Bronchial epithelial cell (primary cell): ENCODE data around the gene KRTAP13-2. TPM values are rescaled to one million over a fixed set of nuclear protein-coding genes. Genes with fewer than 3 reads are reported as not detected.

ENCODE experiments used
- DNase-seq: peaks from one replicate; pipeline ENCODE4 v3.0.0-alpha.2; 2010; ENCODE audit warnings: low read depth
- FAIRE-seq: peaks from 2 replicates; lab custom pipeline; 2011; peaks lifted over from hg19 to GRCh38; lab: Jason Lieb, UNC
- H3K27me3 ChIP-seq: 2 replicates; pipeline ENCODE4 v1.5.1; 2011; ENCODE audit warnings: low read length; ENCODE audit not compliant: control insufficient read depth, insufficient read depth
- H3K36me3 ChIP-seq: 2 replicates; pipeline ENCODE4 v1.5.1; 2011; ENCODE audit warnings: low read length; ENCODE audit not compliant: control insufficient read depth, insufficient read depth
- H3K4me3 ChIP-seq: 2 replicates; pipeline ENCODE4 v1.5.1; 2011; ENCODE audit warnings: mild to moderate bottlenecking, low read depth, low read length, control low read depth
- total RNA-seq: library from RNA; depleted of rRNA; stranded (reverse); fragments of >200 nt; gene quantifications from 2 replicates; pipeline ENCODE4 v1.2.1, GENCODE V29; 2014
- TF ChIP-seq, protein P1 (sequence below): IDR thresholded peaks from 2 replicates; pipeline ENCODE4 v1.5.1; 2011; ENCODE audit warnings: mild to moderate bottlenecking, moderate library complexity, low read length, control low read depth, inconsistent platforms; ENCODE audit not compliant: insufficient read depth, severe bottlenecking

KRTAP13-2 gene
- total RNA-seq, 1 donor from 2014 or later: not detected

- DNase-seq (no peak), FAIRE-seq (no peak)
- TF ChIP-seq, protein P1, sequence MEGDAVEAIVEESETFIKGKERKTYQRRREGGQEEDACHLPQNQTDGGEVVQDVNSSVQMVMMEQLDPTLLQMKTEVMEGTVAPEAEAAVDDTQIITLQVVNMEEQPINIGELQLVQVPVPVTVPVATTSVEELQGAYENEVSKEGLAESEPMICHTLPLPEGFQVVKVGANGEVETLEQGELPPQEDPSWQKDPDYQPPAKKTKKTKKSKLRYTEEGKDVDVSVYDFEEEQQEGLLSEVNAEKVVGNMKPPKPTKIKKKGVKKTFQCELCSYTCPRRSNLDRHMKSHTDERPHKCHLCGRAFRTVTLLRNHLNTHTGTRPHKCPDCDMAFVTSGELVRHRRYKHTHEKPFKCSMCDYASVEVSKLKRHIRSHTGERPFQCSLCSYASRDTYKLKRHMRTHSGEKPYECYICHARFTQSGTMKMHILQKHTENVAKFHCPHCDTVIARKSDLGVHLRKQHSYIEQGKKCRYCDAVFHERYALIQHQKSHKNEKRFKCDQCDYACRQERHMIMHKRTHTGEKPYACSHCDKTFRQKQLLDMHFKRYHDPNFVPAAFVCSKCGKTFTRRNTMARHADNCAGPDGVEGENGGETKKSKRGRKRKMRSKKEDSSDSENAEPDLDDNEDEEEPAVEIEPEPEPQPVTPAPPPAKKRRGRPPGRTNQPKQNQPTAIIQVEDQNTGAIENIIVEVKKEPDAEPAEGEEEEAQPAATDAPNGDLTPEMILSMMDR: no peak
- Histone ChIP-seq H3K27me3 (no peaks in the 10 kb centered on the region), H3K36me3 (no peaks in the 10 kb centered on the region), H3K4me3 (no peak overlapping the region)
Observed at GRCh38 chr21:30382201-30382600, 10.1 kb upstream of the KRTAP13-2 start.

GRCh38 chr21:30355906-30356305 is 16.2 kb downstream of the KRTAP13-2 start:
- Histone ChIP-seq H3K27me3 (no peaks in the 10 kb centered on the region), H3K4me3 (no peak overlapping the region), H3K36me3 (no peaks in the 10 kb centered on the region)
- FAIRE-seq: no peak
- TF ChIP-seq, protein P1: no peak
- no peak for DNase-seq

DNA sequence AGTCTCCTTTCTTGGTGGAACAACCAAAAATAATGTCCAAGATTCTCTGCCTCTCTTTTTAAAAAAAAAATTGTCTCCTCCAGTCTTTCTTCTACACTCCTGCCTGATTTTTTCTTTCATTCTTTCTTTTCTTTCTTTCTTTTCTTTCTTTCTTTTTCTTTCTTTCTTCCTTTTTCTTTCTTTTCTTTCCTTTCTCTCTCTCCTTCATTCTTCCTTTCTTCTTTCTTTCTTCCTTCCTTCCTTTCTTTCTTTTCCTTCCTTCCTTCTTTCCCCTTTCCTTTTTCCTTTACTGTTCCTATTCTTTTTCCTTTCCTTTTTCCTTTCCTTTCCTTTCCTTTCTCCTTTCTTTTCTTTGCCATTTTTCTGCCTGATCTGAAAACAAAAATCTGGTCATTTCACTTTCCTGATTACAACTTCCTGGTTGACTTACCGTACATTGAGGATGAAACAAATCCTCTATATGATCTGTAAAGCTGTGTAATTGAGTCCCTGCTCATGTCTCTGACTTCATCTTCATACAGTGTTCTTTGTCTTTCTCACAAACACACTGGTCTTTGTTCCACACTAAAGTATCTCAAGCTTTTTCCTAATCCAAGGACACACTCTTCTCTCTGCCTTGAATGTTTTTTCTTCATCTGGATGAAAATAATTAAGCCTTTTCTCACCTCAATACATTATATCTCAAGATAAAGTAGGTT is 17.6 kb downstream of the KRTAP13-2 start:
- Histone ChIP-seq H3K36me3 (no peaks in the 10 kb centered on the region), H3K4me3 (no peak overlapping the region), H3K27me3 (no peaks in the 10 kb centered on the region)
- FAIRE-seq: no peak
- TF ChIP-seq, protein P1: no peak
- no peak for DNase-seq

DNA sequence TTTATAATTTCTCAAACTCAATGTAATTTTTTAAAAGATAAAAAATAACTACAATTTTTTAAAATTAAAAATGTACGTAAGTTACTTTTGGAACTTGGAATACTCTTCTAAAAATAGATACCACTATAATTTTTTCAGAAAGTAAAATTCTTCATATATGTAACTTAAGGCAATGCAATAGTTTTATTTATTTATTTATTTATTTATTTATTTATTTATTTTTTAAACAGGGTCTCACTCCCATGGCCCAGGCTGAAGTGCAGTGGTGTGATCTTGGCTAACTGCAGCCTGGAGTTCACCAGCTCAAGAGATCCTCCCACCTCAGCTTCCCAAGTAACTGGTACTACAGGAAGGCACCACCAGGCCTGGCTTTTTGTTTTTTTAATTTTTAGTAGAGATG is 20.5 kb downstream of the KRTAP13-2 start:
- no peak for FAIRE-seq
- H3K4me3 ChIP-seq: no peak overlapping the region
- no peak for DNase-seq

DNA sequence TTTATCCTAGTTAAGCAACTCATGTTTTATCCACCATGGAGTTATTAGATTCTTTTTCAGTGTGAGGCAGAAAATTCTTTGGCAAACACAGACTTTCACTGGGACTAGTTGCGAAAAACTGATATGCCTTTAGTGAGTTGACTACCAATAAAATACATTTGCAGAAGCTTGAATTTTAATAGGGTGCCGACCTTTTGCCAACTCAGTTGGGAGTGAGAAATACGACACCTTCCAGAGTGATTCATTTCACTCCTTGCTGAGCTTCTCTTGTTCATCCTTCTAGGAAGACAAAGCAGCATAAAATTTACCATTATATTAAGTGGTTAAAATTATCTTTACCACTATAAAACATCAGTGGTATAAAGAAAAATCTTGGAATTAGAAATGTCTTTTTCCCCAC is 22.5 kb downstream of the KRTAP13-2 start:
- no peaks in the 10 kb centered on the region for H3K27me3 ChIP-seq
- H3K36me3 ChIP-seq: no peaks in the 10 kb centered on the region
- FAIRE-seq (no peak), DNase-seq (peak; percentile 35)
- H3K4me3 ChIP-seq: no peak overlapping the region
- TF ChIP-seq, protein P1: no peak

More for the DNA sequence above, 20.5 kb downstream of the KRTAP13-2 start:
- Histone ChIP-seq H3K36me3 (no peaks in the 10 kb centered on the region), H3K27me3 (no peaks in the 10 kb centered on the region)
- TF ChIP-seq, protein P1: no peak

- no peak for DNase-seq
- H3K4me3 ChIP-seq: no peak within 1 kb of the TSS
- H3K27me3 ChIP-seq: no peaks in the 10 kb centered on the region
- TF ChIP-seq, protein P1: no peak
- H3K36me3 ChIP-seq: no peaks in the 10 kb centered on the region
- FAIRE-seq: no peak
Observed at GRCh38 chr21:30348506-30348905, 23.6 kb downstream of the KRTAP13-2 start, which contains the start of gene KRTAP23-1. TSS of gene KRTAP23-1 (minus strand) at chr21:30348606. CDS start at chr21:30348606, 0 bp downstream.
